GM21825 (cell line): ENCODE measurements around the gene ABLIM1.
A peak's percentile ranks its signal among the peaks of the same experiment; 100 is the strongest.

ENCODE experiments used
- ATAC-seq: cut with Tn5 transposase; IDR thresholded peaks from one replicate; pipeline ENCODE4 v1.9.1; 2021; ENCODE audit warnings: mild to moderate bottlenecking, moderate library complexity; ENCODE audit not compliant: unreplicated experiment

The ABLIM1 gene

GRCh38 chr10:114624951-114625780 is 32.9 kb downstream of the ABLIM1 start:
- ATAC-seq, result no peak

- no peak for ATAC-seq
Observed at GRCh38 chr10:114624422-114624821, 33.7 kb downstream of the ABLIM1 start.

GRCh38 chr10:114623661-114624294 is 34.3 kb downstream of the ABLIM1 start:
- no peak for ATAC-seq

GRCh38 chr10:114623155-114623554 is 34.9 kb downstream of the ABLIM1 start:
- no peak for ATAC-seq

GRCh38 chr10:114618722-114619121 is 39.4 kb downstream of the ABLIM1 start:
- ATAC-seq, result no peak

GRCh38 chr10:114616516-114616915 is 41.6 kb downstream of the ABLIM1 start:
- ATAC-seq, result no peak

- ATAC-seq, result no peak
Observed at GRCh38 chr10:114616103-114616502, 42.0 kb downstream of the ABLIM1 start.

- peak; percentile 87 for ATAC-seq
Observed at GRCh38 chr10:114615600-114616007, 42.5 kb downstream of the ABLIM1 start.

- no peak for ATAC-seq
Observed at GRCh38 chr10:114613237-114613979, 44.7 kb downstream of the ABLIM1 start.

GRCh38 chr10:114611617-114612016 is 46.5 kb downstream of the ABLIM1 start:
- no peak for ATAC-seq

GRCh38 chr10:114609518-114610426 is 48.3 kb downstream of the ABLIM1 start:
- no peak for ATAC-seq

- ATAC-seq, result no peak
Observed at GRCh38 chr10:114607358-114607998, 50.6 kb downstream of the ABLIM1 start.

GRCh38 chr10:114605155-114605797 is 52.8 kb downstream of the ABLIM1 start:
- ATAC-seq, result no peak

- no peak for ATAC-seq
Observed at GRCh38 chr10:114604357-114605130, 53.5 kb downstream of the ABLIM1 start.

GRCh38 chr10:114603948-114604347 is 54.1 kb downstream of the ABLIM1 start:
- no peak for ATAC-seq

- no peak for ATAC-seq
Observed at GRCh38 chr10:114603303-114603702, 54.8 kb downstream of the ABLIM1 start.

- no peak for ATAC-seq
Observed at GRCh38 chr10:114600057-114600456, 58.0 kb downstream of the ABLIM1 start.

GRCh38 chr10:114596793-114597192 is 61.3 kb downstream of the ABLIM1 start:
- ATAC-seq, result no peak
